Muscle layer of duodenum (tissue), 2 donors: Measurements from ENCODE around the gene DENND4C.

ENCODE experiments used
- H3K27ac ChIP-seq: one replicate; pipeline ENCODE4 v1.7.0; 2013; ENCODE audit warnings: mild to moderate bottlenecking, low read length
- H3K27me3 ChIP-seq: one replicate; pipeline ENCODE4 v1.7.0; 2013; ENCODE audit warnings: low read depth, mild to moderate bottlenecking, control low read depth, low read length
- H3K36me3 ChIP-seq, 2 donors: one replicate each; pipeline ENCODE4 v1.7.0; 2013; ENCODE audit warnings: low read length in 2 of 2, control low read depth in 1 of 2, mild to moderate bottlenecking in 1 of 2; ENCODE audit not compliant: insufficient read depth in 2 of 2, control insufficient read depth in 1 of 2
- H3K4me1 ChIP-seq, 2 donors: one replicate each; pipeline ENCODE4 v1.7.0; 2013; ENCODE audit warnings: low read length in 2 of 2, mild to moderate bottlenecking in 2 of 2, control low read depth in 1 of 2, moderate library complexity in 1 of 2; ENCODE audit not compliant: insufficient read depth in 2 of 2, control insufficient read depth in 1 of 2
- H3K4me3 ChIP-seq, 2 donors: one replicate each; pipeline ENCODE4 v1.7.0; 2013; ENCODE audit warnings: low read length in 2 of 2, low read depth in 1 of 2, mild to moderate bottlenecking in 1 of 2
- H3K9me3 ChIP-seq, 2 donors: one replicate each; pipeline ENCODE4 v1.7.0; 2013; ENCODE audit warnings: low read length in 2 of 2, control low read depth in 1 of 2, mild to moderate bottlenecking in 1 of 2; ENCODE audit not compliant: control insufficient read depth in 1 of 2
- donor health status: healthy.

The DENND4C gene

GRCh38 chr9:19270421-19270949 is 40.0 kb downstream of the DENND4C start:
- H3K4me3 ChIP-seq, result no peak overlapping the region
- no peaks in the 10 kb centered on the region for H3K27me3 ChIP-seq
- peaks cover 0 to 6% of the 10 kb centered on the region in 2 donors for H3K36me3 ChIP-seq
- no peak overlapping the region for H3K27ac ChIP-seq
- peaks cover 0 to 8% of the 10 kb centered on the region in 2 donors for H3K9me3 ChIP-seq
- peaks cover 0 to 6% of the 10 kb centered on the region in 2 donors for H3K4me1 ChIP-seq

- H3K4me1 ChIP-seq, result peaks cover 0 to 6% of the 10 kb centered on the region in 2 donors
- peaks cover 0 to 8% of the 10 kb centered on the region in 2 donors for H3K9me3 ChIP-seq
Measured at GRCh38 chr9:19271081-19271480, 40.6 kb downstream of the DENND4C start.

GRCh38 chr9:19281801-19282200 is 51.3 kb downstream of the DENND4C start:
- Histone ChIP-seq H3K27ac (no peak overlapping the region), H3K4me3 (no peak overlapping the region), H3K27me3 (no peaks in the 10 kb centered on the region), H3K9me3 (no peaks in the 10 kb centered on the region), H3K4me1 (peaks cover 0 to 13% of the 10 kb centered on the region in 2 donors), H3K36me3 (no peaks in the 10 kb centered on the region)

More at GRCh38 chr9:19271081-19271480, 40.6 kb downstream of the DENND4C start:
- no peak overlapping the region for H3K27ac ChIP-seq
- no peak overlapping the region for H3K4me3 ChIP-seq
- no peaks in the 10 kb centered on the region for H3K27me3 ChIP-seq
- peaks cover 0 to 6% of the 10 kb centered on the region in 2 donors for H3K36me3 ChIP-seq

DNA sequence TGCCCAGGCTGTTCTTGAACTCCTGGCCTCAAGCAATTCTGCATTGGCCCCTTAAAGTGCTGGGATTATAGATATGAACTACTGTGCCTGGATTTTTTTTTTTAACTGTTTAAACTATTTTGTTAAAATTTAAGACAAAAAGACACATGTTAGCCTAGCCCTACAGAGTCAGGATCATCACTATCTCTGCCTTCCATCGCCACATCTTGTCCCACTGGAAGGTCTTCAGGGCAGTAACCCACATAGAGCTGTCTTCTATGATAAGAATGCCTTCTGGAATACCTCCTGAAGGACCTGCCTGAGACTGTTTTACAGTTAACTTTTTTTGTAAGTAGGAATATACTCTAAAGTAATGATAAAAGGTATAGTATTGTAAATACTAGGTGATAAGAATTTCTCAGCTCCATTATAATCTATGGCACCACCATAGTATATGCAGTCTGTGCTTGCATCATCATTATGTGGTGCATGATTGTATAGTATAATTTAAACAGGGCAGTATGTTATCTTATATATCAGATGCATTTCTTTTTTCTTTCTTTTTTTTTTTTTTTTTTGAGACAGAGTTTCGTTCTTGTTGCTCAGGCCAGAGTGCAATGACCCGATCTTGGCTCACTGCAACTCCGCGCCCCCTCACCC is 52.7 kb downstream of the DENND4C start:
- H3K27ac ChIP-seq, result no peak overlapping the region
- no peak overlapping the region for H3K4me3 ChIP-seq
- no peaks in the 10 kb centered on the region for H3K27me3 ChIP-seq
- peaks cover 0 to 13% of the 10 kb centered on the region in 2 donors for H3K4me1 ChIP-seq
- H3K36me3 ChIP-seq, result no peaks in the 10 kb centered on the region
- H3K9me3 ChIP-seq, result no peaks in the 10 kb centered on the region

DNA sequence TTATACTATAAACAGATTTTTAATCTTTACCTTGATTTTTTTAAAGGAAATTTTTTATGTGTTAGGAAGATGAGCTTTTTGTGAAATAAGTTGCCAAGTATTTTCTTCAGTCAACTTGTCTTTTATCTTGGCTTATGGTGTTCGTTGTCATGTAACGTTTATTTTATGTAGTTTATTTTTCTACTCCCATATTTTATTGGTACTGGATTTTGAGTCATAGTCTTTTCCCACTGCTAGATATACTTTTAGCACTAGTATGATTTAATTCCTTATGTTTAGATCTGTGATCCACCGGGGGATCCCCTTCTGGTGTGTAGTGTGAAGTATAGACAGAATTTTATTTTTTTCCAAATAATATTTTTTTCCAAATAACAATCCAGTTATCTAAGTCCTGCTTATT is 54.2 kb downstream of the DENND4C start:
- Histone ChIP-seq H3K4me3 (no peak overlapping the region), H3K36me3 (peaks cover 0 to 5% of the 10 kb centered on the region in 2 donors), H3K27me3 (no peaks in the 10 kb centered on the region), H3K4me1 (peaks cover 0 to 13% of the 10 kb centered on the region in 2 donors), H3K9me3 (no peaks in the 10 kb centered on the region), H3K27ac (no peak overlapping the region)

- Histone ChIP-seq H3K27me3 (no peaks in the 10 kb centered on the region), H3K27ac (no peak overlapping the region), H3K4me1 (peaks cover 0 to 13% of the 10 kb centered on the region in 2 donors), H3K4me3 (no peak overlapping the region), H3K36me3 (peaks cover 10 to 12% of the 10 kb centered on the region in 2 donors), H3K9me3 (no peaks in the 10 kb centered on the region)
Measured at GRCh38 chr9:19286634-19287188, 56.2 kb downstream of the DENND4C start.

DNA sequence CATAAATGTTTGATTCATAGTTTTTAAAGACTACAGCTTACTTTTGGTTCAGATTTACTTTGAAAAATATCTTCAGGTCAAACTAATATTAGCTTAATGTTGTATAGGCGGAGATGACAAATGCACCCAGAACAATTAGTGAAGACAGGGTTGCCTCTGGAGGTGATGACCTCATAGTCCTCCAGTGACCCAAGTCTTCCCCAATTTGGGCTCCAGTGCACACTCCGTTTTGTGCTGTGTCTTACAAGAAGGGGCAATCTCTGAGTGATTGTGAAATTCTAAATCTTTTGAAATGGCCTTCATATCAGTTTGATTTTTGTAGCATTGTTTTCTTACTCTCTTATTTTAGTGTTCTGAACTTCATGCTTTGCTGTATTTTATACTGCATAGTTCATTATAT is 57.6 kb downstream of the DENND4C start:
- no peak overlapping the region for H3K4me3 ChIP-seq
- no peaks in the 10 kb centered on the region for H3K27me3 ChIP-seq
- no peak overlapping the region for H3K27ac ChIP-seq
- H3K9me3 ChIP-seq, result no peaks in the 10 kb centered on the region
- H3K36me3 ChIP-seq, result peaks cover 12 to 16% of the 10 kb centered on the region in 2 donors
- peaks cover 0 to 13% of the 10 kb centered on the region in 2 donors for H3K4me1 ChIP-seq

DNA sequence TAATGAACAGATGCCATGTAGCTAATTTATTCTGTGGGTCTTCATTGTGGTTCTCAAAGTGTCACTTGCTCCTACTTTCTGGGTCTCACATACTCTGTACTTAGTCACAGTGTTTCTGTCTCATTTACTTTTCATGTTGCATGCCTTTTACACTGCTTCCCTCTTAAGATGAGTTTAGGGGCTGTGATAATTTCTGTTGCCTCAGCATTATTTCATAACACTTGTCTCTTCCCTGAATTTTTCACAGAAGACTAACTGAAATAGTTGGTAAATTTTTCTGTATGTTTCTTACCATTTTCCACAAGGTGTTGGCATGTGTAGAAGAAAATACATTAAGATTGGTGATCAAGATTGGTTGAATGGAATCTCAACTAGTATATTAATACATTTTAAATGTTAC is 59.6 kb downstream of the DENND4C start:
- Histone ChIP-seq H3K4me1 (peaks cover 0 to 13% of the 10 kb centered on the region in 2 donors), H3K27ac (no peak overlapping the region), H3K4me3 (no peak overlapping the region), H3K9me3 (no peaks in the 10 kb centered on the region), H3K36me3 (peaks cover 17 to 18% of the 10 kb centered on the region in 2 donors), H3K27me3 (no peaks in the 10 kb centered on the region)

DNA sequence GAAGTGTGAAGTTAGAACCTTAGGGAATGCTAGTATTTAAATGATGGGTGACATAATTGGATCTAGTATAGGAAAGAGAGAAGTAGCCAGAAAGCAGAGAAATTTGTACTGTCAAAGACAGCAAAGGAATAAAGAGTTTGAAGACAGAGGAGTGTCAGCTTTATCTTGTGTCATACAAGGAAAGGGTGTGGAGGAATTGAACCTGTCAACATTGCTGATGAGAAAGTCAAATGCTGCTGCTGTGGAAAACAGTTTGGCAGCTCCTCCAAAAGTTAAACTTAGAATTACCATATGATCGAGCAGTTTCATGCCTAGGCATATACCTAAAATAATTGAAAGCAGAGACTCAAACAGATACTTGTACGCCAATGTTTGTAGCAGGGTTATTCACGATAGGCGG is 63.7 kb downstream of the DENND4C start:
- Histone ChIP-seq H3K27me3 (no peaks in the 10 kb centered on the region), H3K27ac (no peak overlapping the region), H3K4me1 (no peaks in the 10 kb centered on the region), H3K4me3 (no peak overlapping the region), H3K36me3 (peaks cover 19 to 25% of the 10 kb centered on the region in 2 donors), H3K9me3 (no peaks in the 10 kb centered on the region)

DNA sequence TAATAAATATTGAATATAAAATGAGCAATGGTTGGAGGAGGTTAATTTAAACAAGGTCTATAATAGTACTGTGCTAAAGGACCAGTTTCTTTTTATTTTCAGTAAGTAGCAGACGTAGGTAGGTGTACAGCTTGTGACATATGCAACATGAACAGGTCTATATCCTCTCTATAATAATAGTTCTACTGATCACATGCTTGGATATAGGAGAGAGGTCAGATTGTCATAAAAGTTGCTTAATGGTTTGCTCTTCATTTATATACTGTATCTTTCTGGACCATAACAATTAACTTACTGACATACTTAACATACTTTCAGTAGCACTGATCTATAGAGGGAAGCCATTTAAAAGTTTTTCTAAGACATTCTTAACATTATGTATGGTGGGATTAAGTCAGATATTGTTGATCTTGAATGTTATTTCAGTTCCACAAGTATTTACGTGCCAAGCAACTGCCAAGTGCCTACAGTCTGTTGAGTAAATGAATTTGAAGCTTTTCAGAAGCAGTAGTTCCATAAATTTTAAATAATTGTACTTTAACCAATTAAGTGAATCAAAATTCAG is 68.0 kb downstream of the DENND4C start:
- no peak overlapping the region for H3K4me3 ChIP-seq
- H3K36me3 ChIP-seq, result peaks cover 38 to 45% of the 10 kb centered on the region in 2 donors
- no peaks in the 10 kb centered on the region for H3K4me1 ChIP-seq
- no peaks in the 10 kb centered on the region for H3K9me3 ChIP-seq
- no peak overlapping the region for H3K27ac ChIP-seq
- no peaks in the 10 kb centered on the region for H3K27me3 ChIP-seq

- H3K9me3 ChIP-seq, result no peaks in the 10 kb centered on the region
- no peaks in the 10 kb centered on the region for H3K4me1 ChIP-seq
- H3K27ac ChIP-seq, result no peak overlapping the region
- H3K36me3 ChIP-seq, result peaks cover 40 to 44% of the 10 kb centered on the region in 2 donors
- H3K27me3 ChIP-seq, result no peaks in the 10 kb centered on the region
- no peak overlapping the region for H3K4me3 ChIP-seq
Measured at GRCh38 chr9:19303216-19303615, 72.7 kb downstream of the DENND4C start.
